Measurements from ENCODE around the gene HDAC4. TPM values are rescaled to one million over a fixed set of nuclear protein-coding genes. Genes with fewer than 3 reads are reported as not detected.

HDAC4 gene
- total RNA-seq, 1 donor from 2014 or later: 7.8 TPM

DNA sequence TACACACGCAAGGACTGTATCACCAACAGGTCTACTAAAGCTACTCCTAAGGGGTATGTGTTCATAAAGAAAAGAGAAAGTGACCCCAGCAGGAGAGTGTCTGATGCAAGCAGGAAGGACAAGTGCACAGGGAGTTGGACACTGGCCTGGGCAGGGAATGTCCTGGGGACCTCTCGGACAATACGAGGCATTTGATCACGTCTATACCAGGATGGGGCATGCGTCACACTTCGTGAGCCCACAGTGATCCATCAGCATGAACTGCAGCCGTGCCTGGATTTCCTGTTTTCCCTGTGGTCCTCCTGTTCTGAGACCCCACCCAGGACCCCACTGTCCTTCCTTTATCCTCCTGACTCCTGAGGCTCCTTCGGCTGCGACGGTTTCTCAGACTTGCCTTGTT lies 113.9 kb downstream of the HDAC4 start:
- H3K27me3 ChIP-seq (ENCODE audit: control insufficient read depth, insufficient read depth, low read length): no peaks in the 10 kb centered on the region
- no peak for DNase-seq (ENCODE audit: low read depth)
- H3K4me3 ChIP-seq (ENCODE audit: low read depth, low read length): no peak overlapping the region
- TF ChIP-seq CTCF (IDR thresholded peaks at IDR 0.05; ENCODE audit: insufficient read depth, low read length, poor library complexity, severe bottlenecking): no peak
- no peaks in the 10 kb centered on the region for H3K36me3 ChIP-seq (ENCODE audit: control insufficient read depth, insufficient read depth, low read length)

GRCh38 chr2:239285932-239286230 lies 114.9 kb downstream of the HDAC4 start:
- TF ChIP-seq CTCF (IDR thresholded peaks at IDR 0.05; ENCODE audit: insufficient read depth, low read length, poor library complexity, severe bottlenecking): no peak
- Histone ChIP-seq H3K36me3 (ENCODE audit: control insufficient read depth, insufficient read depth, low read length) (no peaks in the 10 kb centered on the region), H3K27me3 (ENCODE audit: control insufficient read depth, insufficient read depth, low read length) (no peaks in the 10 kb centered on the region), H3K4me3 (ENCODE audit: low read depth, low read length) (no peak overlapping the region)
- DNase-seq (ENCODE audit: low read depth): no peak

- Histone ChIP-seq H3K36me3 (ENCODE audit: control insufficient read depth, insufficient read depth, low read length) (no peaks in the 10 kb centered on the region), H3K27me3 (ENCODE audit: control insufficient read depth, insufficient read depth, low read length) (no peaks in the 10 kb centered on the region), H3K4me3 (ENCODE audit: low read depth, low read length) (no peak overlapping the region)
- TF ChIP-seq CTCF (IDR thresholded peaks at IDR 0.05; ENCODE audit: insufficient read depth, low read length, poor library complexity, severe bottlenecking): no peak
- no peak for DNase-seq (ENCODE audit: low read depth)
These were observed 115.5 kb downstream of the HDAC4 start for GRCh38 chr2:239285071-239285931.

GRCh38 chr2:239283961-239284795 lies 116.6 kb downstream of the HDAC4 start:
- TF ChIP-seq CTCF (IDR thresholded peaks at IDR 0.05; ENCODE audit: insufficient read depth, low read length, poor library complexity, severe bottlenecking): no peak

DNA sequence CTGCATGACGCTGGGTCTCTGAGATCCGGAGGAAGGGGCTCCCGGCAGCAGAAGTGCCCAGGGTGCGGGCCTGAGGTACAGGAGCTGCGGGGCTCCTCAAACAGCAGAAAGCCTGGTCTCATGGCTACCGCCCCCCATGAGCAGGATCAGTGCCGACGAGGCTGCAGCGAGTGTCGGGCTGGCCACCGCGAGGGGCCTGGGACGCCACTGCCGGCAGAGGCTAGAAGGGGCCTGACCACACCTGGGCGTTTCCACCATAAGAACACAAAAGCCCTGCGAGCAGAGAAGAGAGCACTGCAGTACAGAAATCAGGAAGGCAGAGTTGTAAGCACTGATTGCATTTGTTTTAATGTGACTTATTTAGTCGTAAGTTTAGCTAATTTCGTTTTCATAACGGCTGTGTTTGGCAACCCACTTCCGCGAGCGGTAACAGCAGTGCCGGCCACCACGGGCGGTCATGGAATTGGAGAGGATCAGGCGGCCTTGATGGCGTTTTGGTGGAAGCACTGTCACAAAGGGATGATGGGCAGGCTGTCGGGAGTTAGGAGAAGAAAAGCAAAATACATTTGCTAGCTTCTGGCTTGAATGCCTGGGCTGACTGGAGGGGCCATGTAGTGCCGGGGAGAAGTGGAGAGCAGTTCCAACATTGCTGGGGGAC lies 117.4 kb downstream of the HDAC4 start:
- Histone ChIP-seq H3K36me3 (ENCODE audit: control insufficient read depth, insufficient read depth, low read length) (no peaks in the 10 kb centered on the region), H3K4me3 (ENCODE audit: low read depth, low read length) (no peak overlapping the region), H3K27me3 (ENCODE audit: control insufficient read depth, insufficient read depth, low read length) (no peaks in the 10 kb centered on the region)
- DNase-seq (ENCODE audit: low read depth): no peak
- TF ChIP-seq CTCF (IDR thresholded peaks at IDR 0.05; ENCODE audit: insufficient read depth, low read length, poor library complexity, severe bottlenecking): no peak

More at GRCh38 chr2:239283961-239284795, 116.6 kb downstream of the HDAC4 start:
- DNase-seq (ENCODE audit: low read depth): no peak
- Histone ChIP-seq H3K27me3 (ENCODE audit: control insufficient read depth, insufficient read depth, low read length) (no peaks in the 10 kb centered on the region), H3K36me3 (ENCODE audit: control insufficient read depth, insufficient read depth, low read length) (no peaks in the 10 kb centered on the region), H3K4me3 (ENCODE audit: low read depth, low read length) (no peak overlapping the region)

All from kidney epithelial cell (primary cell).